BLaER1 (cell line): ENCODE measurements around the gene BLTP3B.

Experiments used
- H3K27ac ChIP-seq: shearing (Covaris generic); formaldehyde crosslinking; 2 replicates; pipeline ENCODE4 v1.8.1; 2022
- H3K27me3 ChIP-seq: shearing (Covaris generic); formaldehyde crosslinking; 2 replicates; pipeline ENCODE4 v1.8.1; 2022
- H3K36me3 ChIP-seq: shearing (Covaris generic); formaldehyde crosslinking; 2 replicates; pipeline ENCODE4 v1.8.1; 2022
- H3K4me1 ChIP-seq: shearing (Covaris generic); formaldehyde crosslinking; 2 replicates; pipeline ENCODE4 v1.8.1; 2022
- H3K4me2 ChIP-seq: shearing (Covaris generic); formaldehyde crosslinking; 2 replicates; pipeline ENCODE4 v1.8.1; 2022
- H3K4me3 ChIP-seq: shearing (Covaris generic); formaldehyde crosslinking; 2 replicates; pipeline ENCODE4 v1.8.1; 2022
- H3K9ac ChIP-seq: shearing (Covaris generic); formaldehyde crosslinking; 2 replicates; pipeline ENCODE4 v1.8.1; 2022
- H3K9me3 ChIP-seq: shearing (Covaris generic); formaldehyde crosslinking; 2 replicates; pipeline ENCODE4 v1.8.1; 2022
- H4K20me1 ChIP-seq: shearing (Covaris generic); formaldehyde crosslinking; 2 replicates; pipeline ENCODE4 v1.8.1; 2022
- Cebpa-rat ChIP-seq: shearing (Covaris generic); IDR thresholded peaks from 2 replicates; pipeline ENCODE4 v1.8.1; 2022

Gene BLTP3B

GRCh38 chr12:100174495-100174894, 31.8 kb upstream of the BLTP3B start:
- no peak for TF ChIP-seq Cebpa-rat
- Histone ChIP-seq H3K27me3 (no peaks in the 10 kb centered on the region), H3K9me3 (no peaks in the 10 kb centered on the region), H3K4me3 (no peak overlapping the region), H3K9ac (no peak overlapping the region), H3K4me2 (no peak overlapping the region), H3K27ac (no peak overlapping the region), H4K20me1 (no peaks in the 10 kb centered on the region), H3K4me1 (no peaks in the 10 kb centered on the region), H3K36me3 (peaks cover 66% of the 10 kb centered on the region)

GRCh38 chr12:100173111-100173510, 30.4 kb upstream of the BLTP3B start:
- peaks cover 62% of the 10 kb centered on the region for H3K36me3 ChIP-seq
- no peak overlapping the region for H3K9ac ChIP-seq
- TF ChIP-seq Cebpa-rat = no peak
- H3K4me3 ChIP-seq = no peak overlapping the region
- H3K4me2 ChIP-seq = no peak overlapping the region
- no peaks in the 10 kb centered on the region for H3K9me3 ChIP-seq
- H3K27ac ChIP-seq = no peak overlapping the region
- H3K27me3 ChIP-seq = no peaks in the 10 kb centered on the region
- no peaks in the 10 kb centered on the region for H4K20me1 ChIP-seq
- H3K4me1 ChIP-seq = no peaks in the 10 kb centered on the region

- Histone ChIP-seq H3K27ac (no peak overlapping the region), H3K9ac (no peak overlapping the region), H3K36me3 (peaks cover 53% of the 10 kb centered on the region), H3K4me3 (no peak overlapping the region), H4K20me1 (no peaks in the 10 kb centered on the region), H3K9me3 (no peaks in the 10 kb centered on the region), H3K4me2 (no peak overlapping the region), H3K27me3 (no peaks in the 10 kb centered on the region), H3K4me1 (no peaks in the 10 kb centered on the region)
- no peak for TF ChIP-seq Cebpa-rat
Observed at GRCh38 chr12:100171248-100171647, 28.6 kb upstream of the BLTP3B start.

GRCh38 chr12:100170313-100170858, 27.7 kb upstream of the BLTP3B start:
- Histone ChIP-seq H3K36me3 (peaks cover 58% of the 10 kb centered on the region), H3K9me3 (no peaks in the 10 kb centered on the region), H3K27ac (no peak overlapping the region), H3K4me3 (no peak overlapping the region), H3K27me3 (no peaks in the 10 kb centered on the region), H3K4me1 (no peaks in the 10 kb centered on the region), H3K4me2 (no peak overlapping the region), H4K20me1 (no peaks in the 10 kb centered on the region), H3K9ac (no peak overlapping the region)
- no peak for TF ChIP-seq Cebpa-rat

- Histone ChIP-seq H3K27me3 (no peaks in the 10 kb centered on the region), H3K4me1 (peaks cover 4% of the 10 kb centered on the region), H3K4me3 (no peak overlapping the region), H3K4me2 (no peak overlapping the region), H3K9ac (no peak overlapping the region), H3K36me3 (peaks cover 60% of the 10 kb centered on the region), H3K27ac (no peak overlapping the region), H3K9me3 (no peaks in the 10 kb centered on the region), H4K20me1 (no peaks in the 10 kb centered on the region)
- TF ChIP-seq Cebpa-rat = 0 out of 2 replicates have a peak, but pooled peaks have one; percentile 35
Observed at GRCh38 chr12:100169345-100169744, 26.7 kb upstream of the BLTP3B start.

- no peak overlapping the region for H3K27ac ChIP-seq
- no peak overlapping the region for H3K4me2 ChIP-seq
- H4K20me1 ChIP-seq = no peaks in the 10 kb centered on the region
- H3K27me3 ChIP-seq = no peaks in the 10 kb centered on the region
- H3K36me3 ChIP-seq = peaks cover 53% of the 10 kb centered on the region
- H3K9me3 ChIP-seq = no peaks in the 10 kb centered on the region
- TF ChIP-seq Cebpa-rat = no peak
- H3K4me1 ChIP-seq = peaks cover 11% of the 10 kb centered on the region
- H3K9ac ChIP-seq = no peak overlapping the region
- H3K4me3 ChIP-seq = no peak overlapping the region
Observed at GRCh38 chr12:100168562-100168961, 25.9 kb upstream of the BLTP3B start.

GRCh38 chr12:100166232-100166631, 23.6 kb upstream of the BLTP3B start:
- TF ChIP-seq Cebpa-rat = no peak
- H3K4me1 ChIP-seq = peaks cover 14% of the 10 kb centered on the region
- no peaks in the 10 kb centered on the region for H4K20me1 ChIP-seq
- H3K9me3 ChIP-seq = no peaks in the 10 kb centered on the region
- no peak overlapping the region for H3K4me2 ChIP-seq
- H3K27ac ChIP-seq = no peak overlapping the region
- H3K9ac ChIP-seq = no peak overlapping the region
- no peak overlapping the region for H3K4me3 ChIP-seq
- peaks cover 40% of the 10 kb centered on the region for H3K36me3 ChIP-seq
- no peaks in the 10 kb centered on the region for H3K27me3 ChIP-seq

GRCh38 chr12:100165356-100165755, 22.7 kb upstream of the BLTP3B start:
- Histone ChIP-seq H3K9me3 (no peaks in the 10 kb centered on the region), H3K4me2 (no peak overlapping the region), H4K20me1 (no peaks in the 10 kb centered on the region), H3K4me1 (peaks cover 14% of the 10 kb centered on the region), H3K36me3 (peaks cover 31% of the 10 kb centered on the region), H3K9ac (no peak overlapping the region), H3K4me3 (no peak overlapping the region), H3K27me3 (no peaks in the 10 kb centered on the region), H3K27ac (no peak overlapping the region)
- no peak for TF ChIP-seq Cebpa-rat

- Histone ChIP-seq H3K9me3 (0 out of 2 replicates have a peak, but pooled peaks cover 4% of the 10 kb centered on the region), H3K9ac (no peak overlapping the region), H3K4me1 (peaks cover 15% of the 10 kb centered on the region), H3K27me3 (no peaks in the 10 kb centered on the region), H3K36me3 (peaks cover 32% of the 10 kb centered on the region), H4K20me1 (no peaks in the 10 kb centered on the region), H3K27ac (no peak overlapping the region), H3K4me2 (peak overlapping the region; percentile 68), H3K4me3 (0 out of 2 replicates have a peak overlapping the region, but pooled peaks have one; percentile 38)
- TF ChIP-seq Cebpa-rat = no peak
Observed at GRCh38 chr12:100164153-100164704, 21.6 kb upstream of the BLTP3B start.

- Histone ChIP-seq H3K9ac (no peak overlapping the region), H4K20me1 (no peaks in the 10 kb centered on the region), H3K27me3 (no peaks in the 10 kb centered on the region), H3K27ac (no peak overlapping the region), H3K4me1 (peaks cover 22% of the 10 kb centered on the region), H3K9me3 (0 out of 2 replicates have a peak, but pooled peaks cover 6% of the 10 kb centered on the region), H3K4me3 (peak overlapping the region; percentile 38; the same call in 1 of the 2 replicates), H3K36me3 (peaks cover 32% of the 10 kb centered on the region), H3K4me2 (peak overlapping the region; percentile 68)
- no peak for TF ChIP-seq Cebpa-rat
Observed at GRCh38 chr12:100163416-100164152, 20.9 kb upstream of the BLTP3B start.
